Astrocyte of the cerebellum (primary cell): ENCODE results near the gene SHISA9.

Experiments used
- DNase-seq: peaks from one replicate; pipeline ENCODE4 v3.0.0-alpha.2; 2011; ENCODE audit warnings: low read depth
- H3K4me3 ChIP-seq: 2 replicates; pipeline ENCODE4 v1.5.1; 2011; ENCODE audit warnings: mild to moderate bottlenecking, low read depth, low read length, moderate library complexity
- CTCF ChIP-seq: IDR thresholded peaks from 2 replicates; pipeline ENCODE4 v1.5.1; 2012; ENCODE audit warnings: low read length, low read depth, moderate library complexity, mild to moderate bottlenecking; ENCODE audit errors: missing control alignments
- in situ Hi-C: cut with HindIII; loops from 2 replicates; pipeline ENCODE4 v1.10.0; 2017; ENCODE audit warnings: low sequenced_read_pairs

SHISA9 gene

DNA sequence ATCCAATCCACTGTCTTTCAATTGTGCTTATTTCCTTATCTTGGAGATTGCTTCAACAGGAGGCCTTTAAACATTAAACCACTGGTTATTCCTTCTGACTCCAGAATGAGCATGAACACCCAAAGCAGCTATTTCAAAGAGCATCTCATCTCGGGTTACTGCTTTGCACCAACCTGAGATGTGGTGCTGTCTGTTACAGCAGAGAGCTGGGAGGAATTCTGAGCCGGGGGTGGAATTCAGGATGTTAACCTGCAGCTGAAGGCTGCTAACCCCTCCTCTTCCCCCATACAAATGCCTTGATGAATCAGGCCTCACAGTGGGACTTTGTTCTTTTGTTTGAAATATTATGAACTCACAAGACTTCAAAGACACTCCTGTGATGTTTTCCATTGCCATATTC is 113.1 kb downstream of the SHISA9 start:
- DNase-seq, result no peak
- in situ Hi-C loops, result no loop called here
- no peak overlapping the region for H3K4me3 ChIP-seq
- no peak for TF ChIP-seq CTCF

DNA sequence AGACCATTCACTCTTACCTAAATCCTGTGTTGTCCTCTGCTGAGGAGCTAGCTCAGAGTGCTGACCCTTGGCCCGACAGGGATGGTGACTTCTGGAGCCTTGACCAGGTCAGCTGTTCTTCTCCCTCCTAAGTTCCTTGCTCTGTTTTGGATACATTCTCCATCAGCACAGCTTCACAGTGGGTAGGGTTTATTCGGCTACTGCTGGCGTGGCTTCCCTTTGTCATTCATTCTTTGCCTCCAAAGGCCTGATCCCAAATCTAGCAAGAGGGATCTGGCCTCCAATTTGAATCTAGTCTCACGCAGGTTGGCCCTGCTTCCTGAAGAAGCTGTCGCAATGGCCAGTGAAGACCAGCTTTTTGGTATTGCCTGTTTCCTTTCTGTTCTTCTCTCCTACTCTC is 116.6 kb downstream of the SHISA9 start:
- in situ Hi-C loops, result no loop called here
- H3K4me3 ChIP-seq, result no peak overlapping the region
- no peak for DNase-seq
- no peak for TF ChIP-seq CTCF

DNA sequence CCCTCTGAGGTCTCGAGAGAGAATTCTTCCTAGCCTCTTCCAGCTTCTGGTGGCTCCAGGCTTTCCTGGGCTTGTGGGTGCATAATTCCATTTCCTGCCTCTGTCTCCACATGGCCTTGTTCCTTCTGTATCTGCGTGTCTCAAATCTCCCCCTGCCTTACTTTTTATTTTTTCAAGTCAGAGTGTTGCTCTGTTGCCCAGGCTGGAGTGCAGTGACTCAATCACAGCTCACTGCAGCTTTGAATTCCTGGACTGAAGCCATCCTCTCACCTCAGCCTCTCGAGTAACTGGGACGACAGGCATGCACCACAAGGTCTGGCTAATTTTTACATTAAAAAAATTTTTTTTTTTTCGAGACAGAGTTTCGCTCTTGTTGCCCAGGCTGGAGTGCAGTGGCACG is 120.6 kb downstream of the SHISA9 start:
- no peak overlapping the region for H3K4me3 ChIP-seq
- DNase-seq, result peak; percentile 29
- no peak for TF ChIP-seq CTCF
- in situ Hi-C loops, result no loop called here

GRCh38 chr16:13029786-13030185 is 128.4 kb downstream of the SHISA9 start:
- in situ Hi-C loops, result no loop called here
- no peak for DNase-seq
- no peak for TF ChIP-seq CTCF
- no peak overlapping the region for H3K4me3 ChIP-seq

DNA sequence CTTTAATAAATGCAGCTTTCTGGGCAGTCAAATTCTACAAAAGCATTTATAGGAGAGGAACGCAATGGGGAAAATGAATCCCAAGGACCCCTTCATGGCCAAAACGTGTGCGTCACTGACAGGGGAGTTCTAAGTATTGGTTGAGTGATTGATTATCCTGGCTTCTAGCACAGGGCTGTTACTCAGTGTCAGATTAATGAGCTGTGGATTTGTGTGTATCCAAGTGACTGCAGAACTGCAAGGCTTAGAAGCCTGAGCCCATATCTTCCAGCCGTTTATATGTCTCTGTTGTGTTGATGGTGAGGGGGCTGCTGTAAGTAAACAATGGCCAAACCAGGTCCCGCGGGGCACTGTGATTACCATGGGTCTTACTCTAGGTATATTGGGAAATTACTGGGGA is 129.4 kb downstream of the SHISA9 start:
- H3K4me3 ChIP-seq, result no peak overlapping the region
- no peak for DNase-seq
- in situ Hi-C loops, result no loop called here
- no peak for TF ChIP-seq CTCF

DNA sequence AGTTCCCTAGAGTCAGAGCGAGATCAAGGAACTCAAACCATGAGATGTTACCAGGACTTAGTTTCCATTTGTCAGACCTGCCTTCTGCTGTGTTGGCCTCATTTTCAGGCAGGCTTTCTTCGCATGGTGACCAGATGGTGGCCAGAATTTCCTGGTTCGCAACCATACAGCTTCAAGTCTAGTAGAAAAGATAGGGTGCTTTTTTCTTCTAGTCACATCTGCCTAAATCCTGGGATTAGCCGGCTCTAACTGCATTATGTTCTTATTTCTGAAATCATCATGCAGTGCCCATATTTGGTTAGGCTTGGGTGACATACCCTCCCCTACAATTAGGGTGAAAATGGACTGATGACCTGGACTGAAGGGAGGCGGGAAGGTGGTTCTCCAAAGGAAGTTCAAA is 131.5 kb downstream of the SHISA9 start:
- TF ChIP-seq CTCF, result no peak
- DNase-seq, result no peak
- no peak overlapping the region for H3K4me3 ChIP-seq
- in situ Hi-C loops, result no loop called here

- in situ Hi-C loops, result no loop called here
- peak; percentile 32 for DNase-seq
- H3K4me3 ChIP-seq, result no peak overlapping the region
- no peak for TF ChIP-seq CTCF
Measured at GRCh38 chr16:13036600-13036999, 135.2 kb downstream of the SHISA9 start.
